Adrenal gland (tissue), 5 donors: ENCODE measurements around the gene CACTIN.
"Not testable (repeated sequence)": the region's sequence is repeated elsewhere in the genome, so short reads cannot be mapped to it uniquely, and the experiment has no call there.

Source experiments
- POLR2A ChIP-seq, 2 donors: fragments of 450-650 bp; IDR thresholded peaks; one replicate each; pipeline ENCODE4 v1.6.1; 2017; ENCODE audit warnings: antibody characterized with exemption in 2 of 2, mild to moderate bottlenecking in 2 of 2, moderate library complexity in 1 of 2
- TF ChIP-seq, protein P1 (sequence below), 6 experiments: fragments of 450-650 bp in 4 of 6; fragments of 200-600 bp in 2 of 6; sonication (generic) in 1 of 6; IDR thresholded peaks; 1 replicate in 5 of 6; 2 replicates in 1 of 6; pipeline versions ENCODE4 v1.5.1 to v1.8.0; 2016 to 2021; ENCODE audit warnings: antibody characterized with exemption in 6 of 6, mild to moderate bottlenecking in 2 of 6, moderate library complexity in 1 of 6
- donor health status: DM: no; HTN: no; CAD: no.

DNA sequence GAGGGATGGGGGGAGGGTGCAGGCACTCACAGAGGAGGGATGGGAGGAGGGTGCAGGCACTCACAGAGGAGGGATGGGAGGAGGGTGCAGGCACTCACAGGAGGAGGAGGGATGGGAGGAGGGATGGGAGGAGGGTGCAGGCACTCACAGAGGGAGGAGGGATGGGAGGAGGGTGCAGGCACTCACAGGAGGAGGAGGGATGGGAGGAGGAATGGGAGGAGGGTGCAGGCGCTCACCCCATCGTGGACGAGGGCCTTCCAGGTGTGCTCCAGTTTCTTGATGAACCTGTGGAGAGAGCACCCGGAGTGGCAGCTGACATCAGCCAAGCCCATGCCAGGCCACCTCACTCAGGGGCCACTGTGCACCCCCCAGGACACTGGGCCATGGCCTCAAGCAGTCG, 20.5 kb upstream of the CACTIN start:
- TF ChIP-seq POLR2A (IDR thresholded peaks at IDR 0.05): not testable (repeated sequence)
- TF ChIP-seq, protein P1, sequence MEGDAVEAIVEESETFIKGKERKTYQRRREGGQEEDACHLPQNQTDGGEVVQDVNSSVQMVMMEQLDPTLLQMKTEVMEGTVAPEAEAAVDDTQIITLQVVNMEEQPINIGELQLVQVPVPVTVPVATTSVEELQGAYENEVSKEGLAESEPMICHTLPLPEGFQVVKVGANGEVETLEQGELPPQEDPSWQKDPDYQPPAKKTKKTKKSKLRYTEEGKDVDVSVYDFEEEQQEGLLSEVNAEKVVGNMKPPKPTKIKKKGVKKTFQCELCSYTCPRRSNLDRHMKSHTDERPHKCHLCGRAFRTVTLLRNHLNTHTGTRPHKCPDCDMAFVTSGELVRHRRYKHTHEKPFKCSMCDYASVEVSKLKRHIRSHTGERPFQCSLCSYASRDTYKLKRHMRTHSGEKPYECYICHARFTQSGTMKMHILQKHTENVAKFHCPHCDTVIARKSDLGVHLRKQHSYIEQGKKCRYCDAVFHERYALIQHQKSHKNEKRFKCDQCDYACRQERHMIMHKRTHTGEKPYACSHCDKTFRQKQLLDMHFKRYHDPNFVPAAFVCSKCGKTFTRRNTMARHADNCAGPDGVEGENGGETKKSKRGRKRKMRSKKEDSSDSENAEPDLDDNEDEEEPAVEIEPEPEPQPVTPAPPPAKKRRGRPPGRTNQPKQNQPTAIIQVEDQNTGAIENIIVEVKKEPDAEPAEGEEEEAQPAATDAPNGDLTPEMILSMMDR (IDR thresholded peaks at IDR 0.05): not testable (repeated sequence)
